A549 (cell line): ENCODE data around the gene TBX21. TPM values are rescaled to one million over a fixed set of nuclear protein-coding genes. Genes with fewer than 3 reads are reported as not detected.

ENCODE experiments used
- ATAC-seq, 2 experiments: fragments of 200-7000 bp in 1 of 2; fragments of >200 bp in 1 of 2; cut with Nextera tagmentation in 1 of 2; cut with Tn5 transposase in 1 of 2; 3 replicates each; pipeline versions ENCODE4 v1.8.0 to v1.9.1; 2018 to 2020; ENCODE audit warnings: mild to moderate bottlenecking in 1 of 2, moderate library complexity in 1 of 2
- CTCF ChIA-PET: fragments of 300-600 bp; sonication (Branson Sonifier 250); formaldehyde crosslinking; extraction: SDS; loops from one replicate; lab custom pipeline; 2021; ENCODE audit warnings: antibody characterized with exemption, inconsistent platforms; lab: Yijun Ruan, JAX
- POLR2A ChIA-PET: fragments of 350-600 bp; formaldehyde crosslinking; extraction: SDS; loops from one replicate; lab custom pipeline; 2021; ENCODE audit warnings: antibody characterized with exemption, inconsistent platforms; lab: Yijun Ruan, JAX
- DNase-seq, 2 experiments: peaks; one replicate each; pipeline versions ENCODE4 v3.0.0 to v3.0.0-alpha.2; 2011 to 2016; ENCODE audit warnings: low read depth in 1 of 2, low spot score in 1 of 2
- FAIRE-seq: peaks from 2 replicates; lab custom pipeline; 2011; peaks lifted over from hg19 to GRCh38; lab: Jason Lieb, UNC
- H3K27ac ChIP-seq, 2 experiments: fragments of >200 bp; sonication (Bioruptor Twin); formaldehyde crosslinking; 3 replicates each; pipeline ENCODE4 v1.5.1; 2016 to 2017
- H3K4me1 ChIP-seq: fragments of >200 bp; sonication (Bioruptor Twin); formaldehyde crosslinking; 3 replicates; pipeline ENCODE4 v1.6.1; 2016
- H3K4me2 ChIP-seq: fragments of >200 bp; sonication (Bioruptor Twin); formaldehyde crosslinking; 3 replicates; pipeline ENCODE4 v1.6.1; 2016
- H3K4me3 ChIP-seq: fragments of >200 bp; sonication (Bioruptor Twin); formaldehyde crosslinking; 3 replicates; pipeline ENCODE4 v1.5.1; 2016
- H3K9me3 ChIP-seq: fragments of >200 bp; sonication (Bioruptor Twin); formaldehyde crosslinking; 3 replicates; pipeline ENCODE4 v1.6.1; 2016
- BHLHE40 ChIP-seq: IDR thresholded peaks from 2 replicates; pipeline ENCODE4 v1.6.1; 2012; ENCODE audit warnings: low read depth, low read length, inconsistent platforms
- CBX2 ChIP-seq: fragments of 200-600 bp; sonication (generic); IDR thresholded peaks from 2 replicates; pipeline ENCODE4 v1.6.1; 2016; ENCODE audit warnings: low read depth, mild to moderate bottlenecking, borderline replicate concordance
- CBX8 ChIP-seq: fragments of 200-600 bp; sonication (generic); IDR thresholded peaks from 2 replicates; pipeline ENCODE4 v1.6.1; 2016
- CEBPB ChIP-seq, 2 experiments: fragments of >200 bp in 1 of 2; sonication (Bioruptor Twin) in 1 of 2; formaldehyde crosslinking in 1 of 2; IDR thresholded peaks; 2 replicates each; pipeline ENCODE4 v1.6.1; 2012 to 2016
- CHD4 ChIP-seq: fragments of 200-600 bp; sonication (generic); IDR thresholded peaks from 2 replicates; pipeline ENCODE4 v1.6.1; 2016; ENCODE audit warnings: antibody characterized with exemption, mild to moderate bottlenecking, borderline replicate concordance
- EHF ChIP-seq: fragments of 250-450 bp; sonication (Bioruptor Pico); IDR thresholded peaks from 2 replicates; pipeline ENCODE4 v1.5.0; 2020; ENCODE audit warnings: mild to moderate bottlenecking
- EP300 ChIP-seq, 2 experiments: fragments of >200 bp; sonication (Bioruptor Twin); formaldehyde crosslinking; IDR thresholded peaks; 2 replicates in 1 of 2; 3 replicates in 1 of 2; pipeline ENCODE4 v1.6.1; 2016 to 2017
- FOSB ChIP-seq: fragments of 250-450 bp; sonication (Bioruptor Pico); IDR thresholded peaks from 2 replicates; pipeline ENCODE4 v1.5.0; 2020; ENCODE audit warnings: mild to moderate bottlenecking, moderate library complexity
- GATA3 ChIP-seq: IDR thresholded peaks from 2 replicates; pipeline ENCODE4 v1.6.1; 2012; ENCODE audit warnings: borderline replicate concordance
- HOXB13 ChIP-seq: fragments of 250-450 bp; sonication (Bioruptor Pico); IDR thresholded peaks from 2 replicates; pipeline ENCODE4 v1.5.0; 2020; ENCODE audit warnings: low read depth, mild to moderate bottlenecking, moderate library complexity
- HOXB5 ChIP-seq: fragments of 250-450 bp; sonication (Bioruptor Pico); IDR thresholded peaks from 2 replicates; pipeline ENCODE4 v1.5.0; 2020; ENCODE audit warnings: mild to moderate bottlenecking, moderate library complexity
- KDM1A ChIP-seq: fragments of 200-600 bp; sonication (generic); IDR thresholded peaks from 2 replicates; pipeline ENCODE4 v1.6.1; 2016; ENCODE audit warnings: low read depth, mild to moderate bottlenecking
- KDM5A ChIP-seq: fragments of 200-600 bp; sonication (generic); IDR thresholded peaks from 2 replicates; pipeline ENCODE4 v1.6.1; 2016; ENCODE audit warnings: antibody characterized with exemption, mild to moderate bottlenecking
- MYC ChIP-seq: IDR thresholded peaks from 2 replicates; pipeline ENCODE4 v1.6.1; 2012; ENCODE audit warnings: mild to moderate bottlenecking, inconsistent platforms, low read length, improper control_type of control experiment, borderline replicate concordance
- NFE2L2 ChIP-seq: fragments of 150-350 bp; conservative IDR thresholded peaks from 2 replicates; pipeline ENCODE4 v1.6.1; 2014; ENCODE audit warnings: low read length
- NR3C1 ChIP-seq: fragments of >200 bp; sonication (Bioruptor Twin); formaldehyde crosslinking; IDR thresholded peaks from 3 replicates; pipeline ENCODE4 v1.6.1; 2017
- RAD21 ChIP-seq, 2 experiments: fragments of >200 bp in 1 of 2; sonication (Bioruptor Twin) in 1 of 2; formaldehyde crosslinking in 1 of 2; IDR thresholded peaks in 1 of 2; conservative IDR thresholded peaks in 1 of 2; 2 replicates in 1 of 2; 3 replicates in 1 of 2; pipeline ENCODE4 v1.6.1; 2012 to 2018; ENCODE audit warnings: inconsistent platforms in 1 of 2
- RCOR1 ChIP-seq: fragments of 150-350 bp; IDR thresholded peaks from 2 replicates; pipeline ENCODE4 v1.6.1; 2014; ENCODE audit warnings: antibody characterized with exemption, low read length, low read depth
- SMC3 ChIP-seq: fragments of >200 bp; sonication (Bioruptor Twin); formaldehyde crosslinking; IDR thresholded peaks from 3 replicates; pipeline ENCODE4 v1.6.1; 2018; ENCODE audit warnings: inconsistent platforms
- SREBF2 ChIP-seq: fragments of 450-650 bp; IDR thresholded peaks from 2 replicates; pipeline ENCODE4 v1.6.1; 2014; ENCODE audit warnings: mild to moderate bottlenecking, moderate library complexity
- TP53 ChIP-seq: fragments of 250-450 bp; sonication (Bioruptor Pico); IDR thresholded peaks from 2 replicates; pipeline ENCODE4 v1.5.0; 2021; ENCODE audit warnings: mild to moderate bottlenecking, moderate library complexity
- ZC3H11A ChIP-seq: fragments of 450-650 bp; IDR thresholded peaks from 2 replicates; pipeline ENCODE4 v1.6.1; 2014; ENCODE audit warnings: antibody characterized with exemption, mild to moderate bottlenecking
- ZFP36 ChIP-seq: fragments of 450-650 bp; IDR thresholded peaks from 2 replicates; pipeline ENCODE4 v1.6.1; 2014; ENCODE audit warnings: borderline replicate concordance; ENCODE audit not compliant: partially characterized antibody
- WGBS: methylation state at CpG from one replicate; pipeline ENCODE4 v1.1.6; 2017; ENCODE audit errors: missing lambda C conversion rate; 5-methylcytosine and 5-hydroxymethylcytosine counted together
- polyA plus RNA-seq, 4 experiments: library from polyadenylated mRNA; depleted of rRNA in 3 of 4; stranded (reverse); fragments of >200 nt; fragmentation: RNase III in 1 of 4; extraction: RNeasy Plus Mini Kit Qiagen cat#74134 plus additional on column Dnase treatment in 1 of 4; gene quantifications; 2 replicates in 3 of 4; 3 replicates in 1 of 4; pipeline ENCODE4 v1.2.3, GENCODE V29; 2011 to 2017
- TF ChIP-seq, protein P1 (sequence below): fragments of 450-650 bp; IDR thresholded peaks from 2 replicates; pipeline ENCODE4 v1.6.1; 2014; ENCODE audit warnings: antibody characterized with exemption
- TF ChIP-seq, protein P2 (sequence below): IDR thresholded peaks from 2 replicates; pipeline ENCODE4 v1.6.1; 2012; ENCODE audit warnings: low read depth, borderline replicate concordance
- TF ChIP-seq, protein P3 (sequence below): fragments of 200-600 bp; sonication (generic); IDR thresholded peaks from 2 replicates; pipeline ENCODE4 v1.6.1; 2016; ENCODE audit warnings: antibody characterized with exemption, mild to moderate bottlenecking, moderate library complexity

TBX21 gene
- polyA plus RNA-seq, 2 of the 4 experiments (the other 2 are of a cell fraction) = not detected

DNA sequence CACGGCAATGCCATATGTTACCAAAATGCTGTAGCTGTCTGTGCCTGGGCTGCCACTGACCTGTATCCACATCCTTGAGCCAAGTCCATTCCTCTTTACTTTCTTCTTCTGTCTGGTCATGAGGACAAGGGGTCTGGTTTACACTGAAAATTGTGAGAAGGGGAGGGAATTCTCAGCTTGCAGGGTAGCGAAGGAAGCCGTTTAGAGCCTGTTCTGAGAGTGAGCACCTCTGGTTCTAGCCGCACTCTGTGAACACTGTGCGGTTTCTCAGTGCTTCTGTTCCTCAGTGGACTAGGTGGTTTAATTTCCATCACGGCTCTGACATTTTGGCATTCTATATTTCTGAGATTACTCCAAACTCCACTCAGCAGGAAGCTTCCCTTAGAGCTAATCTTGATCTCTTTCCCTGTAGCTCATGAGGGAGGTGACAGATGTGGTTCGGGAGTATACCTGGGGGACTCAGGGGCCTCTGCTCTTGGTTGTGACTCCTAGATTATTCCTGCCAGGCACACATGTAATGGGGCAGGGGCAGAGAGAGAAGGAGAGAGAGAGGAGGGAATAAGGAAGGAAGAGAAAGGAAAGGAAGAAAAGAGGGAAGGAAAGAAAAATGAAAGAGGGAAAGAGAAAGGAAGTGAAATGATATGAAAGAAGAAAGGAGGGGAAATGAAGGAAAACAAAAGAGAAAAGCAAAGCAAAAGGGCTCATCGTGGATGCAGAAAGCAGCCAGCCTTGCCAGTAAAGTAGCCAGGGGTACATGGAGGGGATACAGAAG, 14.2 kb upstream of the TBX21 start:
- ChIA-PET POLR2A (no interaction called here), CTCF (interaction anchor here (0.9 to 2.9 kb wide), 10 partner anchors 11 to 102 kb away, joined by 3 to 31 read pairs (median 4); partner anchors contain the start of genes OSBPL7 and TBX21)
- no peak overlapping the region for H3K4me2 ChIP-seq
- H3K4me1 ChIP-seq = peaks cover 13% of the 10 kb centered on the region
- no peak overlapping the region for H3K4me3 ChIP-seq
- 68% methylated on average over 8 of the region's 8 CpGs for WGBS
- TF ChIP-seq HOXB13 = no peak
- TF ChIP-seq EP300 (IDR thresholded peaks at IDR 0.05) = no peak
- no peak for TF ChIP-seq CEBPB (IDR thresholded peaks at IDR 0.05)
- TF ChIP-seq, protein P1, sequence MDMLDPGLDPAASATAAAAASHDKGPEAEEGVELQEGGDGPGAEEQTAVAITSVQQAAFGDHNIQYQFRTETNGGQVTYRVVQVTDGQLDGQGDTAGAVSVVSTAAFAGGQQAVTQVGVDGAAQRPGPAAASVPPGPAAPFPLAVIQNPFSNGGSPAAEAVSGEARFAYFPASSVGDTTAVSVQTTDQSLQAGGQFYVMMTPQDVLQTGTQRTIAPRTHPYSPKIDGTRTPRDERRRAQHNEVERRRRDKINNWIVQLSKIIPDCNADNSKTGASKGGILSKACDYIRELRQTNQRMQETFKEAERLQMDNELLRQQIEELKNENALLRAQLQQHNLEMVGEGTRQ = no peak
- no peak for TF ChIP-seq TP53
- TF ChIP-seq FOSB (CRISPR knock-in tag) = no peak
- no peak for TF ChIP-seq MYC
- TF ChIP-seq SMC3 = no peak
- no peak for TF ChIP-seq KDM1A
- no peak for TF ChIP-seq CBX2
- no peak for TF ChIP-seq CHD4
- TF ChIP-seq NR3C1 = no peak
- no peak for TF ChIP-seq BHLHE40
- DNase-seq (no peak), FAIRE-seq (no peak), ATAC-seq (no peak; a peak in 1 of 6 replicates)
- no peak overlapping the region for H3K27ac ChIP-seq
- no peaks in the 10 kb centered on the region for H3K9me3 ChIP-seq

DNA sequence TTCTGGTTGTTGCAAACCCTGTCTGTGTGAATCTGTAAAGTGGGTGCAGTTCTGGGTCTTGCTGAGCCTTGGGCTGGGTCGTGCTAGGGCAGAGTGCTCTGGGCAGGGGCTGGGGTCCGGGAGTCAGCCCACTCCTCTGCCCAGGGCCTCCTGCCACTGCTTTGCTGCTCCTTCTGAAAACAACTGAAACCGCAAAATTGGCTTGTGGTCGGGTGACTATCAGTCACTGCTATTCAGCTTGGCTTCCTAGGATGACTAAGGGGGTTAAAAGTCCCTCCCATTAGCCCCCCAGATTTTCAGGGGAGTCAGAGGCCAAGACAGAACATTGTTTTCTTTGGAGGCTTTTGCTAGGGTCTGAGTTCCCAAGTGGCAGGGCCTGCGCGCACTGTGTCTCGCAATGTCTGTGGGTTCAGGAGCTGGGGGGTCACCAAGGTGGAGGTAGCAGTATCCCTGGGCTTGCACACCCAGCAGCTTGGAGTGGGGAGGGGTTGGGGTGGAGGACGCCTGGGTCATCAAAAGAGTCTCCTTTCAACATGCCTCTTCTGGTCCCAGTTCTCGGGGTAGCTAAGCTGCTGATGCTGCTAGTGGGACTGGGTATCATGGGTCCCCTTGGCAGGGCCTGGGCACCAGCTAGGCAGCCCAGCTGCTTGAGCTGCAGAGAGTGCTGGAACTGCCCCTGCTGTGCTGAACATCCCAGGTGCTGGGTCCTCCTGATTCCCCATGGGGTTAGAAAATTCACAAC, 13.5 kb upstream of the TBX21 start:
- Histone ChIP-seq H3K4me1 (peaks cover 13% of the 10 kb centered on the region), H3K4me3 (no peak overlapping the region), H3K9me3 (no peaks in the 10 kb centered on the region), H3K27ac (no peak overlapping the region), H3K4me2 (no peak overlapping the region)
- ATAC-seq = peak in 1 of 2 experiments; percentile 31; a peak in 3 of 6 replicates
- CTCF ChIA-PET = interaction anchor here (0.6 to 2.9 kb wide), 6 partner anchors 11 to 21 kb away, joined by 3 to 31 read pairs (median 6); partner anchors contain the start of gene TBX21
- WGBS = 55% methylated on average over 9 of the region's 9 CpGs
- FAIRE-seq = no peak
- POLR2A ChIA-PET = no interaction called here
- no peak for DNase-seq
- TF ChIP-seq CBX8 (no peak), KDM5A (no peak), SREBF2 (no peak), RCOR1 (no peak), ZFP36 (no peak), EHF (CRISPR knock-in tag) (no peak), GATA3 (no peak), NR3C1 (no peak), RAD21 (conservative IDR thresholded peaks at IDR 0.05 in 1 of 2, IDR thresholded peaks at IDR 0.05 in 1 of 2) (no peak)

DNA sequence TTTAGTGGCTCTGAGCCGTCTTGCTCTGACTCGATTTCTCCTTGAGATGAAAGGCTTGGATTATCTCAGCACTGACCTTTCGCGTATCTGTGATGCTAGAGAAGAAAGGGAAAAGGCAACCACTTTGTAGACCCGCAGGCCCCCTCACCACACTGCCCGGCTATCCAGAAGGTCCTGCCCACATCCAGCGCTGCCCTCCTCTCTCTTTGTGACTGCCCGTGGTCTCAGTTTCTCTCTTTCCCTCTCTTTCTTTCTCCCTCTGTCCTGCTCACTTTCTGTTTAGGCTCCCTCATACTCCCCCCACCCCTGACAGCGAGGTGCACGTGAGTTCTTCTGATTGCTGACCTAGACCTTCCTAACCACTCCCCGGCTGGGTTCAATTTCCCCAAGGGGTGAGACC, 12.8 kb upstream of the TBX21 start:
- no peak overlapping the region for H3K27ac ChIP-seq
- H3K4me1 ChIP-seq = peaks cover 13% of the 10 kb centered on the region
- CTCF ChIA-PET = interaction anchor here (2.3 to 2.9 kb wide), 2 partner anchors 13 to 22 kb away, joined by 9 to 31 read pairs; partner anchors contain the start of gene TBX21
- no peak for FAIRE-seq
- no peak for ATAC-seq
- H3K4me3 ChIP-seq = no peak overlapping the region
- POLR2A ChIA-PET = no interaction called here
- no peaks in the 10 kb centered on the region for H3K9me3 ChIP-seq
- 81% methylated on average over 11 of the region's 11 CpGs for WGBS
- H3K4me2 ChIP-seq = no peak overlapping the region
- no peak for DNase-seq
- TF ChIP-seq, protein P2, sequence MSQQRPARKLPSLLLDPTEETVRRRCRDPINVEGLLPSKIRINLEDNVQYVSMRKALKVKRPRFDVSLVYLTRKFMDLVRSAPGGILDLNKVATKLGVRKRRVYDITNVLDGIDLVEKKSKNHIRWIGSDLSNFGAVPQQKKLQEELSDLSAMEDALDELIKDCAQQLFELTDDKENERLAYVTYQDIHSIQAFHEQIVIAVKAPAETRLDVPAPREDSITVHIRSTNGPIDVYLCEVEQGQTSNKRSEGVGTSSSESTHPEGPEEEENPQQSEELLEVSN = no peak
- TF ChIP-seq ZC3H11A (no peak), EHF (CRISPR knock-in tag) (no peak), CBX8 (no peak), NFE2L2 (no peak), HOXB13 (no peak), HOXB5 (no peak), CBX2 (no peak), CHD4 (no peak), ZFP36 (no peak)
- TF ChIP-seq, protein P3, sequence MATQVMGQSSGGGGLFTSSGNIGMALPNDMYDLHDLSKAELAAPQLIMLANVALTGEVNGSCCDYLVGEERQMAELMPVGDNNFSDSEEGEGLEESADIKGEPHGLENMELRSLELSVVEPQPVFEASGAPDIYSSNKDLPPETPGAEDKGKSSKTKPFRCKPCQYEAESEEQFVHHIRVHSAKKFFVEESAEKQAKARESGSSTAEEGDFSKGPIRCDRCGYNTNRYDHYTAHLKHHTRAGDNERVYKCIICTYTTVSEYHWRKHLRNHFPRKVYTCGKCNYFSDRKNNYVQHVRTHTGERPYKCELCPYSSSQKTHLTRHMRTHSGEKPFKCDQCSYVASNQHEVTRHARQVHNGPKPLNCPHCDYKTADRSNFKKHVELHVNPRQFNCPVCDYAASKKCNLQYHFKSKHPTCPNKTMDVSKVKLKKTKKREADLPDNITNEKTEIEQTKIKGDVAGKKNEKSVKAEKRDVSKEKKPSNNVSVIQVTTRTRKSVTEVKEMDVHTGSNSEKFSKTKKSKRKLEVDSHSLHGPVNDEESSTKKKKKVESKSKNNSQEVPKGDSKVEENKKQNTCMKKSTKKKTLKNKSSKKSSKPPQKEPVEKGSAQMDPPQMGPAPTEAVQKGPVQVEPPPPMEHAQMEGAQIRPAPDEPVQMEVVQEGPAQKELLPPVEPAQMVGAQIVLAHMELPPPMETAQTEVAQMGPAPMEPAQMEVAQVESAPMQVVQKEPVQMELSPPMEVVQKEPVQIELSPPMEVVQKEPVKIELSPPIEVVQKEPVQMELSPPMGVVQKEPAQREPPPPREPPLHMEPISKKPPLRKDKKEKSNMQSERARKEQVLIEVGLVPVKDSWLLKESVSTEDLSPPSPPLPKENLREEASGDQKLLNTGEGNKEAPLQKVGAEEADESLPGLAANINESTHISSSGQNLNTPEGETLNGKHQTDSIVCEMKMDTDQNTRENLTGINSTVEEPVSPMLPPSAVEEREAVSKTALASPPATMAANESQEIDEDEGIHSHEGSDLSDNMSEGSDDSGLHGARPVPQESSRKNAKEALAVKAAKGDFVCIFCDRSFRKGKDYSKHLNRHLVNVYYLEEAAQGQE = no peak
